ENCODE data around the gene NEAT1.

The NEAT1 gene

DNA sequence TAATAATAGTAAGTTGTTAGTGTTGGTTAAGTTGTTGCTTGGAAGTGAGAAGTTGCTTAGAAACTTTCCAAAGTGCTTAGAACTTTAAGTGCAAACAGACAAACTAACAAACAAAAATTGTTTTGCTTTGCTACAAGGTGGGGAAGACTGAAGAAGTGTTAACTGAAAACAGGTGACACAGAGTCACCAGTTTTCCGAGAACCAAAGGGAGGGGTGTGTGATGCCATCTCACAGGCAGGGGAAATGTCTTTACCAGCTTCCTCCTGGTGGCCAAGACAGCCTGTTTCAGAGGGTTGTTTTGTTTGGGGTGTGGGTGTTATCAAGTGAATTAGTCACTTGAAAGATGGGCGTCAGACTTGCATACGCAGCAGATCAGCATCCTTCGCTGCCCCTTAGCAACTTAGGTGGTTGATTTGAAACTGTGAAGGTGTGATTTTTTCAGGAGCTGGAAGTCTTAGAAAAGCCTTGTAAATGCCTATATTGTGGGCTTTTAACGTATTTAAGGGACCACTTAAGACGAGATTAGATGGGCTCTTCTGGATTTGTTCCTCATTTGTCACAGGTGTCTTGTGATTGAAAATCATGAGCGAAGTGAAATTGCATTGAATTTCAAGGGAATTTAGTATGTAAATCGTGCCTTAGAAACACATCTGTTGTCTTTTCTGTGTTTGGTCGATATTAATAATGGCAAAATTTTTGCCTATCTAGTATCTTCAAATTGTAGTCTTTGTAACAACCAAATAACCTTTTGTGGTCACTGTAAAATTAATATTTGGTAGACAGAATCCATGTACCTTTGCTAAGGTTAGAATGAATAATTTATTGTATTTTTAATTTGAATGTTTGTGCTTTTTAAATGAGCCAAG lies 2.7 kb downstream of the NEAT1 start:
- no peak for DNase-seq

DNA sequence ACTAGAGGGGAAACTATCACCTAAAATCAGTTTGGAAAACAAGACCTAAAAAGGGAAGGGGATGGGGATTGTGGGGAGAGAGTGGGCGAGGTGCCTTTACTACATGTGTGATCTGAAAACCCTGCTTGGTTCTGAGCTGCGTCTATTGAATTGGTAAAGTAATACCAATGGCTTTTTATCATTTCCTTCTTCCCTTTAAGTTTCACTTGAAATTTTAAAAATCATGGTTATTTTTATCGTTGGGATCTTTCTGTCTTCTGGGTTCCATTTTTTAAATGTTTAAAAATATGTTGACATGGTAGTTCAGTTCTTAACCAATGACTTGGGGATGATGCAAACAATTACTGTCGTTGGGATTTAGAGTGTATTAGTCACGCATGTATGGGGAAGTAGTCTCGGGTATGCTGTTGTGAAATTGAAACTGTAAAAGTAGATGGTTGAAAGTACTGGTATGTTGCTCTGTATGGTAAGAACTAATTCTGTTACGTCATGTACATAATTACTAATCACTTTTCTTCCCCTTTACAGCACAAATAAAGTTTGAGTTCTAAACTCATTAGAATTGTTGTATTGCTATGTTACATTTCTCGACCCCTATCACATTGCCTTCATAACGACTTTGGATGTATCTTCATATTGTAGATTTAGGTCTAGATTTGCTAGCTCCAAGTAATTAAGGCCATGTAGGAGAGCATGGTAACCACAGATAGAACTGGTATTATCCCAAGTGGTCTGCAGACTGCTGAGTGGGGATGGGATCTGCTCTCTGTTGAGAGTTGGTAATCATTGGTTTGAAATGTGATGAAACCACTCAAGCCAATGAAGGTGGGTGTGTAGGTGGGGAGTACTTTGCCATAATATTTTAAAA lies 3.6 kb downstream of the NEAT1 start:
- DNase-seq = peak in 1 of 2 donors; percentile 47

DNA sequence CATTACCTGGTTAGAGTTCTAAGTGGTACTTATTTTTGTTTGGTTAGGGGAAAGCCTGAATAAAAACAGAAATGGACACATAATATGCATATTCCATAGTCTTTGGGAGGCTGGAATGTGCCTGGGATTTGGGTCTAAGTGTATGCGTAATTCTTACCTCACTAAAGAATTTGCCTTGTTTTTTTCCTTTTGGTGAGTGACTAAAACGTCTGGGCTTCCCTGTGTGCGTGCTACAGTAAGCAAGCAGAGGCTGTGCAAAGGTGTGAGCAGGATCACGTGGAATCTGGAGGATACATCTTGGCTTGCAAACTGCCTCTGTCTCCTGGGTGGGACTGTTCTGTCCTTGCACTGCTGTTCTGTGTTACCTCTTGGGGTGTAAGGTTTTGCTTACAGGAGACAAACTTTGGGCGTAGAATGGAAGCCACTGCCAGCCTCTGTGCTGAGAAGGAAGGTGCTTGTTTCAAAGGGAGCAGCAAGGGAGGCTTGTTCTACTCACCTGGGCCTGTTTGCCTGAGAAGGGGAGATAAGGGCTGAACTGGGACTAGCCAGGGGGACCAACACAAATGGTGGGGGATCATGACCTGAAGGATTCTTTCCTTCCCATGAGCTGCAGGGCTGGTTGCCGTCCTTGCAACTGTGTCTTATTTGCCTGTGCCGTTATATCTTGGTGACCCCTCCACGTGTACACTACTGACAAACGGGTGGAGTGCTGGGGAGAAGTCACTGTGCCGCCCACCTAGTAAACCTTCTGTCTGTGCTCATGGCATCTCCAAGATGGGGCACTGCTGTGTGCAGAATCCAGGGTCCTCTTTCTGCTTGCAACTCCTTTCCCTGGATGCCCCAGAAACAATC lies 4.5 kb downstream of the NEAT1 start:
- DNase-seq = peak in 1 of 2 donors; percentile 54

DNA sequence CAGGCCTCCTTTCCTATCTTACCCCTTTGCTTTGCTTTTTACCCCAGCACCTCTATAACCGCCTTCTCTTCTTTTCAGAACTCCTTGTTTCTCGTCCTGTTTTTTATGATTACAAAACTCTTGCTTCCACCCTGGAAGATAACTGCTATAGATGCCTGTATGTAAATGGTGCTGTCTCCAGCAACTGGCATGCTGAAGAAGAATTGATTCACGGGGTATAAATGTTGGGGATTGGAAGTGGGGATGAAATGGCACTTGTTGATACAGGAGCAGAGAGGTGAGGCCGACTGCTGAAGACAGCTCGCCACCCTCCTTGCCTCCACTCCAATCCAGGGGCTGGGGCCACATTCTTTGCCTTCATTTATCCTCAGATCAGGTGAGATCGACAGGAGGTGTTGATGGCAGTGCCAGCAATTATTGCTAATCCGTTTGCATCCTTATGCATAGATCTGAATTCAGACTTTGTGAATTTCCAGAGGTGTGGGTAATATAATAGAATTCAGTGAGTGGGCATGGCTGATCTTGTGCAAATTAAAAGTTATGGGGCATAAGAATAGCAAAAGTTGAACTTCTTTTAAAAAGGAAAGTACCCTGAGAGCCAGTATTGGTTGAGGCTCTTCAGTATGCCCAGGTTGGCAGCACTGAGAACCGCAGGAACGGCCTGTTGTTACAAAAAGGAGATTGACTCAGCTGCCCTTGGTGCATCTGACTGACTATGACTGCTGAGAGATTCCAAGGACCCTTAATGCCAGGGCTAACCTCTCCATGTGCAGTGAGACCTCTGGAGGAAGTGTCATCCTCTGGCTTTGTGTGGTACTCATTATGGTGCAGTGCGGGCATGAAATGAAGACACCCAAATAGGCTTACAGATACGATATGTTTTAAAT lies 5.3 kb downstream of the NEAT1 start:
- peak in 1 of 2 donors; percentile 25 for DNase-seq

DNA sequence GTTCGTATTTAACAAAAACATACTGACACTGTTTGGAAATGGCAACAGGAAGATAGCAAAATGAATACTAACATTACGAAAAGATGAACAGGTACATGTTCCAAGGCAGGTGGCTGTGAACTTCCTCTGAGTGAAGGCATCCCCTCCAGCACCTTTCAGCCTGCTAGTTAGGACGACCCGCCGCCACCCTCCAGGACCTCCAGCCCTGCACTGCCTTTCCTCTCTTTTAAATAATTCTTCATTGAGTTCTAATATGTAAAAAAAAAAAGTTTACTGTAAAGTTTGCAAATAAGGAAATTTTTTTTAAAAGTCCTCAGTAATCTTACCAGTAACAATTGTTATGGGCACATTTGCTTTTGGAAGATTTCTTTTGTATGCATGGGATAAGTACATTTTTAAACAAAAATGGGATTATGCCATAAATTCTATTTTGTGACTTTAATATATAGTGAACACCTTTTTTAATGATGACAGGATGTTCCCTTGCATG lies 6.0 kb downstream of the NEAT1 start:
- no peak for DNase-seq

DNA sequence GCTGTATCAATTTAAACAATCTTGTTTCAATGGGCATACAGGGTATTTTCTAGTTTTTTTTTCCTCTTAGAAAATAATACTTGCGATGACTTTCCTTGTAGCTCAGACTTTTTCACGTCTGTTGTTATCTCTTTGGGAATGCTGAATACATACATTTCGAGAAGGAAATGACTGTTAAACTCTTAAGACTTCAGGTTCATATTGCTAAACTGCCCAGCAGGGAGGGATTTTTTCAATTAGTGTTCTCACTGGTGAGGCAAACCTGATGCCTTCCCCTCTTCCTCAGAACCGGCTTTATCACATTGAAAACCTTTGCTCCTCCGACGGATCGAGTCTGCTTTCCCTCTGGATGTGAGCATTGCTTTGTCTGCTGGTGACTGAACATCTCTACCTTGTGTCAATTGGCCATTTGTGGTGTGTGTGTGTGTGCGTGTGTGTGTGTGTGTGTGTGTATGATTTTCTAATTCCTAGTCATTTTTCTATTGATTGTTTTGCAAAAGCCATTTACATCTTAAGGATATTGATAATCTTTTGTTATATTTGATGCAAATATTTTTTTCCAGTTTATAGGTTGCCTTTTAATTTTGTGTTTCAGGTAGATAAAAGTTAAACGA lies 6.6 kb downstream of the NEAT1 start:
- DNase-seq = no peak

DNA sequence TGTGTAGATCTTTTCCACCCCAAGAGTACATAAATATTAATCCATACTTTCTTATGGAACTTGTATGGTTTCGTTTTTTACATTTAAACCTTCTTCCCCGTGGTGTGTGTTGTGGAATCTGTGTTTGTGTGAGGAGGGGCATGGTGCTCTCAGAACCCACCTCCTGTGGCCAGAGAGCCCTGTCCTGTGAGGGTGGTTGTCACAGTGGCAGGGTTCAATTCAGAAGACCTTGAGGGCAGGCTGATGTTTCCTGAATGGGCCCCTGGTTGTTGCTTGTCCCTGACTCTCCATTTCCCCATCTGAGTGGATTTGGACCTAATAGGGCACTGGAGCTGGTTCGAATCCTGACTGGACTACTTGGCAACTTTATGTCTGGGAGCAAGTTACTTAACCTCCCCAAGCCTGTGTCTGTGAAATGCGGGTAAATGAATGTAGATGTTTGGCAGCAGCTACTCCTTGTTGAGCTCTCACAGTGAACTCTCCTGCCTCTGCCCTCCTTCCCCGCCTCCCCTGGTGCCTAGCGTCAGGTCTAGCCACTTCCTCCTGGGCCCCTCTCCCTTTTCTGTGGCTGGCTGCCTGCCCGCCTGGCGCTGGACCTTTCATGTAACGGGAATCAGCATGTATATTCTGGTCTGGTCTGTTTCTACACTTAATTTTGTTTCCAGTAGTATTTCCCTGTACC lies 7.3 kb downstream of the NEAT1 start:
- peak in 1 of 2 donors; percentile 32 for DNase-seq

DNA sequence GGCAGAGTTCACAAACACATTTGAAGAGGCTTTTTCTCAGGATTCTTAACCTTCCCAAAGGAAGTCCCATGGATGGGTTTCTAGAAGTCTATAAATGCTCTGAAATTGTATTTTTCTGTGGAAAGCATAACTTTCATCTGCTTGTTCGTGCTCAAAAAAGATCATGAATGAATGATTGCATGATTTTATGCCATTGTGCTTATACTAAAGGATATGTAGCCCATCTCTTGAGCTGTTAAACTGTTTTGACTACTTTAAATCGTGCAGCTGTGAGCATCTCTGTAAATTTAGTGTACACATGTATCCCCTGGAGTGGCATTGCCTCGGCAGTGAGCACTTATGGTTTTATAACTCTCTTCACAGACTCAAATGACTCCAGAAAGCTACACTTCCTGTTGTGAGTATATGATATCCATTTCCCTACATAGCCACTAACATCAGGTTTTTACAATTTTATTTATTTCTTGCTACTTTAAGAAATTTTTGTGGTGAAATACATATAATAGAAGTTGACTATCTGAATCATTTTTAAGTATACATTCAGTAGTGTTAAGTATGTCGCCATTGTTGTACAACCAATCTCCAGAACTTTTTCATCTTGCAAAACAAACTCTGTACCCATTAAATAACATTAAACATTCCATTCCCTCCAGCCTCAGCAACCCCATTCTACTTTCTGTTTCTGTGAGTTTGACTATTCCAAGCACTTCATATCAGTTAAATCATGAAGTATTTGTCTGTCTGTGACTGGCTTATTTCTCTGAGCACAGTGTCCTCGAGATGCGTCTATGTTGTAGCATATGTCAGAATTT lies 8.0 kb downstream of the NEAT1 start:
- peak in 1 of 2 donors; percentile 9 for DNase-seq

DNA sequence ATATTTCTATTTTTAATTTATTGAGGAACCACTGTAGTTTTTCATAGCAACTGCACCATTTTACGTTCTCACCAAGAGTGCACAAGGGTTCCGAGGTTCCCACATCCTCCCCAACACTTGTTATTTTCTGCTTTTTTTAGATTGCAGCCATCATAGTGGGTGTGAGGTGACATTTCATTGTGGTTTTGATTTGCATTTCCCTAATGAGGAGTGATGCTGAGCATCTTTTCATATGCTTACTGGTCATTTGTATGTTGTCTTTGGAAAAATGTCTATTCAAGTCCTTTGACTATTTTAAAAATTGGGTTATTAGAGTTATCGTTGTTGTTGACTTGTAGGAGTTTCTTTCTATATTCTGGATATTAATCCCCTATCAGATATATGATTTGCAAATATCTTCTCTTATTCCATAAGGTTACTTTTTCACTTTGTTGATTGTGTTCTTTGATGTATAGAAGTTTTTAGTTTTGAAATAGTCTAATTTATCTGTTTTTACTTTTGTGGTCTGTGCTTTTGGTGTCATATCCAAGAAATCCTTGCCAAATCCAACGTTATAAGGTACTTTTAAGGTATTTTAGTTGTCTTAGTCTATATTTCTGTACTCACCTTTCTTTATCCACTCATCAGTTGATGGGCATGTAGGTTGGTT lies 9.0 kb downstream of the NEAT1 start:
- no peak for DNase-seq

DNA sequence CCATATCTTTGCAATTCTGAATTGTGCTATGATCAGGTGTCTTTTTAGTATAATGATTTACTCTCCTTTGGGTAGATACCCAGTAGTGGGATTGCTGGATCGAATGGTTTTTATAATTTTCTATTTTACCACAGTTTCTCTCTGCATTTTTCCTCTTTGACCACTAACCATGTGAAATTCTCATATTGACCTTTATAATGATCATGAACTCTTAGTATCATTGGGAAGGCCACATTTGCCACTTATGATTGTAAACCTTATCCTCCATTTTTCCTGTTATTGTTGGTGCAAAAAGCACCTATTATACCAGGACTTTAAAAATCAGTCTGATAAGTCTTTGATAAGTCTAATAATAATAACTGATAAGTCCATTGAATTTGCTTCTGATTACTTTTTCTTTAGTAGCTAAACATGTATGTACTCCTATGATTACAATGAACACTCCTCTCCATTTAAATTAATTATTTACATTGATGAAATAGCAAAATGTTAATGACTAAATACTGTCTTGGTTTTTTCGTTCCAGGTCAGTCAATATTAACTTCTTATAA lies 9.6 kb downstream of the NEAT1 start:
- DNase-seq = no peak

DNA sequence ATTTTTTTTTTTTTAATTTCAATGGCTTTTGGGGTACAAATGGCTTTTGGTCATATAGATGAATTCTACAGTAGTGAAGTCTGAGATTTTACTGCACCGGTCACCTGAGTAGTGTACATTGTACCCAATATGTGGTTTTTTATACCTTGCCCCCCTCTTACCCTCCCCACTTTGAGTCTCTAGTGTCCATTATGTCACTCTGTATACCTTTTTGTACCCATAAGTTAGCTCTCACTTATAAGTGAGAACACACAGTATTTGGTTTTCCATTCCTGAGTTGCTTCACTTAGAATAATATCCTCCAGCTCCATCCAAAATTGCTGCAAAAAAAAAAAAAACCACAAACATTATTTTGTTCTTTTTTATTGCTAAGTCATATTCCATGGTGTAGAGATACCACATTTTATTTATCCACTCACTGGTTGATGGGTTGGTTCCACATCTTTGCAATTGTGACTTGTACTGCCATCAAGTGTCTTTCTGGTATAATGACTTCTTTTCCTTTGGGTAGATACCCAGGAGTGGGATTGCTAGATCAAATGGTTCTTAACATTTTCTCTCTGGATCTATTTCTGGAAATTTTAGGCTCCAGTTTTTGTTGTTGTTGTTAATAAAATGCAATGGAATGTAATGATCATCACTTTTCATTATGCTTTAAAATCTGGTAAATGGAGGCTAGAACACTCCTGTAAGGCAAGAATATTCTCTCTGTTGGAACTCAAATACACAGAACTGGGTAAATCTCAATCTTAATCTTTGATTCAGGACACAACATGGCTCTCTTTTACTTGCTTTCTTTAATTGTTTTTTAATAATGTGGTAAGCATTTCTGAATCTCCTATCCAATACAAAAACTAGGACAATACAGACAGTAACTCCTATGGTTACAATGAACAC lies 10.3 kb downstream of the NEAT1 start:
- DNase-seq = peak in 1 of 2 donors; percentile 19

DNA sequence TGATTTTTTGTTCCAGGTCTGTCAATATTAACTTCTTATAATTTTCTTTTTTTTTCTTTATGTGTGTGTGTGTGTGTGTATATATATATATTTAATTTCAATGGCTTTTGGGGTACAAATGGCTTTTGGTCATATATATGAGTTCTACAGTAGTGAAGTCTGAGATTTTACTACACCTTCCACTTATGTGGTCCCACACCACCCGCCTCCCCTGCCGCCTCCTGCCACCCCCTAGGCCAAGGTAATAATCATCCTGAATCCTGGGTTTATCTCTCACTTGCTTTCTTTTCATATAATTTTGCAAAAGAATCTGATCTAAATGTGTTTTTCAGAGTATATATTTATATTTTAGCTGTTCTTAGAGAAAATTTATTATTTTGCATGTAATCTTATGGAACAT lies 11.1 kb downstream of the NEAT1 start:
- DNase-seq = no peak

DNA sequence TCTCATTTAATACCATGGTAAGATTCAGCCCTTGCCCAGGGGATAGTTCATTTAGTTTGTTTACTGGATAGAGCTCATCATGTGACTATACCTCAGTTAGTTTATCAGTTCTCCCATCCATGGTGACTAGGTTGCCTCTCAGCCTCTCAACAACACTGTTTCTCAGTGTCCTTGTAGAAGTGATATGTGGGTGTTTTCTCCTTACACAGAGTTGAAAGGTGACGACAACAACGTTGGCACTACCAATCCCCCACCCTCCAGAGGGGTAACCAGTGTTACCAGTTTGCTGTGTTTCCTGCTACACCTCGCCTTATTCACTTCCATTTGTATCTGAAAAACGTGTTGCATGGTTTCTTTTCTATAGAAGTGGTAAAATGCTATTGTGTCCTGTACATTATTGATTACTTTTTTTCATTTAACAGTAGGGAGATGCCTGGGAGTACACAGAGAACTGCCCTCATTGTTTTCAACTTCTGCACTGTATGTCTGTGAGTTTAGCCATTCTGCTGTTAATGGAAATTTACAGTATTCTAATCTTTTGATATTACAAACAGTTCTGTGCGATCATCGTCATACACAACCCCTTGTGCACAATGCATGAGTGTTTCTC lies 11.6 kb downstream of the NEAT1 start:
- no peak for DNase-seq

DNA sequence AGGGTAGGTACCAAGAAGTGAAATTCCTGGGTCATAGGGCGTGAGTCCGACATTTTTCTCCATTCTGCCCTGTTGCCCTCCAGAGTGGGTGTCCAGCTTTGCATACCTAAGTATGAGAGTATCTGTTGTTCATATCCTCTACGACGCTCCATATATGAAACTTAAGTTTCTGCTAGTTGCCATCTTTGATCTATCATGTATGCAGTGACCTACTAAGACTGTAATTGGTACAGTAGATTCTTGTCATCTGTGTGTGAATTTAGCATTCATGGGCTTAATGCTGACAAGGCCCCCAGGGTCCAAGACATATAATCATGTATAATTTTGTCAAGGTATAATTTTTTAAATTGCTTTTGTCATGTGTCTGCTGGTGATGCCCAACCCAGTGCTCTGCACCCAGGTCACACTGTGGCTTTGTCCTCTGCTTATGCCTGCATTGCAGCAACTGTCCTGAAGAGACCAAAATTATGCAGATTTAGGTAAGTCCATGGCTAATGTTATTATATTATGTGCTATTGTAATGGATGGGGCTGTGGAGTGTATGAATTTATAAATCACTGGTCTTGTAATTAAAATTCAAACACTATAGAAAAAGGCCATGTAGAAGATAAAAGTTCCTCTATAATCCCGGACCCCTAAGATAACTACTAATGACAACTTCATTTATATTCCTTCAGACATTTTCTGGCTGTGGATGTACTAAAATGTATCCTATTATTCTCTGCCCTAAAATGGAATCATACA lies 12.2 kb downstream of the NEAT1 start:
- no peak for DNase-seq

DNA sequence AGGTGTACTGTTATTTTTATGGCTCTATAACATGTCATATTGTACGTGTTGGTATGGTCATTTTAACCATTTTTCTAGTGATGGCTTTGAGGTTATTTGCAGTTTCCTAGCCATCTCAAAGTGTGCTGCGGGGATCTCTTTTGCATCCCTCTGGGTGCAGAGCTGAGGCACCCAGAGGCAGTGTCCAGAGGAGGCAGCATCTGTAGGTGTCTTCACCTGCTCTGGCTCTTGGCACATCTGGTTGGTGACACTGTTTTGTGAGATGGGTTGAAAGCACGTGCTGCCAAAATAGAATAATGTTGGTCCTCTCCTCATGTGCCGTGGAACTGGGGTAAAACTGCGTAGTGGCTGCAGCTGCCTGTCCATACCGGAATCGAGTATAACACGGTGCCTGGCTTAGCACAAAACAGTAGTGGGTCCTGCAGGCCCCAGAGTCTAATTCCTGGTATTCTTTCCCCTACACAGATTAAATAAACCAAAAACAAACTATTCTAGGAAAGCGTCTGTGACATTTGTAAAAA lies 12.9 kb downstream of the NEAT1 start:
- DNase-seq = no peak

DNA sequence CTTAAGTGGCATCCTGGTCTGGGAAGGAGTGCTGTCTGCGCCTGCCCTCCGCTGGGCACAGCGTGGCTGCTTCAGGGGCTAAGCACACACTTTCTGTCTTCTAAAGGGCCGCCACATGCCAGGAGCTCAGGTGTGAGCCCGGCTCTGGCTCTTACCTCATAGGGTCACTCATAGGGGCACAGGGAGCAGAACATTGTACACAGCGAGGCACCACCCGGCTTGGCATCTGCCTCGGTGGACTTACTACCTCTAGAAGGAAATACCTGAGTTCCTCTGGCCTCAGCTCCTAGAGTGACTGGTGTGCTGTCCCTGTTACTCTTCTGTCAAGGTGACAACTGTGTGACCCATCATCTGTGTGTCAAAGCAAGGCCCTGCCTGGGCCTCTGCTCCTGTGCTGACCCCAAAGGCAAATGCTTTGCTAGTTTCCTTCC lies 13.4 kb downstream of the NEAT1 start:
- DNase-seq = no peak
